Activated naive CD4-positive, alpha-beta T cell treated with anti-CD3 and anti-CD28 coated beads for 36 hours (primary cell): Measurements from ENCODE around the gene LAMA3. TPM values are rescaled to one million over a fixed set of nuclear protein-coding genes. Genes with fewer than 3 reads are reported as not detected.
A peak's percentile ranks its signal among the peaks of the same experiment; 100 is the strongest.

Source experiments
- CTCF ChIA-PET: fragments of 350-600 bp; sonication (Branson Sonifier 250); formaldehyde crosslinking; loops from one replicate; lab custom pipeline; 2021; ENCODE audit warnings: antibody characterized with exemption; lab: Charles Lee
- DNase-seq: peaks from one replicate; pipeline ENCODE4 v3.0.0-alpha.2; 2020
- H3K27ac Mint-ChIP-seq: one replicate; pipeline ENCODE4 v1.8.0; 2021; ENCODE audit warnings: mild to moderate bottlenecking, mixed read lengths
- H3K27me3 Mint-ChIP-seq: one replicate; pipeline ENCODE4 v1.8.0; 2021; ENCODE audit warnings: low read depth, mixed read lengths
- H3K36me3 Mint-ChIP-seq: one replicate; pipeline ENCODE4 v1.8.0; 2021; ENCODE audit warnings: low read depth, mixed read lengths
- H3K4me1 Mint-ChIP-seq: one replicate; pipeline ENCODE4 v1.8.0; 2021; ENCODE audit warnings: low read depth, mixed read lengths
- H3K4me3 Mint-ChIP-seq: one replicate; pipeline ENCODE4 v1.8.0; 2021; ENCODE audit warnings: mild to moderate bottlenecking, moderate library complexity, mixed read lengths
- H3K9me3 Mint-ChIP-seq: one replicate; pipeline ENCODE4 v1.8.0; 2021; ENCODE audit warnings: mixed read lengths
- intact Hi-C: fragments of 100-400 bp; cut with micrococcal nuclease; formaldehyde crosslinking; loops from one replicate; pipeline ENCODE4 v1.15.1; 2023
- total RNA-seq, 2 experiments: library from RNA; stranded (reverse); gene quantifications; one replicate each; pipeline ENCODE4 v1.2.3, GENCODE V29; 2021

Gene LAMA3
- total RNA-seq, 2 experiments from 2014 or later: 0.05 to 0.10 TPM

- no peak for DNase-seq
- H3K27me3 Mint-ChIP-seq: no peaks in the 10 kb centered on the region
- no peak overlapping the region for H3K27ac Mint-ChIP-seq
- no peaks in the 10 kb centered on the region for H3K9me3 Mint-ChIP-seq
- no peaks in the 10 kb centered on the region for H3K4me1 Mint-ChIP-seq
- no peaks in the 10 kb centered on the region for H3K36me3 Mint-ChIP-seq
- intact Hi-C loops: no loop called here
- CTCF ChIA-PET: interaction anchor here (1.4 kb wide), 1 partner anchor 31 kb away, joined by 7 read pairs; no protein-coding TSS in a partner anchor
- no peak overlapping the region for H3K4me3 Mint-ChIP-seq
These were observed 260.6 kb downstream of the LAMA3 start for GRCh38 chr18:23949863-23950262.

- no peak for DNase-seq
- no peaks in the 10 kb centered on the region for H3K36me3 Mint-ChIP-seq
- no peak overlapping the region for H3K4me3 Mint-ChIP-seq
- no peaks in the 10 kb centered on the region for H3K4me1 Mint-ChIP-seq
- CTCF ChIA-PET: no interaction called here
- no peaks in the 10 kb centered on the region for H3K27me3 Mint-ChIP-seq
- H3K27ac Mint-ChIP-seq: no peak overlapping the region
- intact Hi-C loops: no loop called here
- H3K9me3 Mint-ChIP-seq: no peaks in the 10 kb centered on the region
These were observed 261.4 kb downstream of the LAMA3 start for GRCh38 chr18:23950644-23951043.

GRCh38 chr18:23951206-23951605 is 262.0 kb downstream of the LAMA3 start:
- Mint-ChIP-seq H3K9me3 (no peaks in the 10 kb centered on the region), H3K36me3 (no peaks in the 10 kb centered on the region), H3K27me3 (no peaks in the 10 kb centered on the region), H3K27ac (no peak overlapping the region), H3K4me1 (no peaks in the 10 kb centered on the region), H3K4me3 (no peak overlapping the region)
- DNase-seq: no peak
- CTCF ChIA-PET: no interaction called here
- intact Hi-C loops: no loop called here

GRCh38 chr18:23953984-23954383 is 264.7 kb downstream of the LAMA3 start:
- H3K4me3 Mint-ChIP-seq: no peak overlapping the region
- H3K9me3 Mint-ChIP-seq: no peaks in the 10 kb centered on the region
- no peaks in the 10 kb centered on the region for H3K27me3 Mint-ChIP-seq
- no peak for DNase-seq
- CTCF ChIA-PET: no interaction called here
- intact Hi-C loops: no loop called here
- no peaks in the 10 kb centered on the region for H3K4me1 Mint-ChIP-seq
- H3K36me3 Mint-ChIP-seq: no peaks in the 10 kb centered on the region
- no peak overlapping the region for H3K27ac Mint-ChIP-seq

DNA sequence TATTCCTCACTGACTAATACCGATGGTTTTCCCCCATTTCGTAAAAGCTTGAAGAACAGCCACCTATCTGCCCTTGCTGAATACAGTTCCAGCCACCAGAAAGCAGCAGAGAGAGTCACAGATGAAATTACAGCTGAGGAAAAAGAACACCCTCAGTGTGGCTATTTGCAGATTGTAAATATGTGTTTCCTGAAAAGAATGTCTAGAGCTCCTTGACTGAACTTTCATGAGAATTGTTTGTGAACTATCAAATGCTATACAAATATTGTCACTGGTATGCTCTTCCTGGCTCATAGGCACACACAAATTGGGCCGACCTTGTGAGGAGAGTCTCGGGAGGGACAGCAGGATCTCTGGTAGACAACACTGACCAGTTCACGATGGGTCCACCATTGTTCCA is 267.2 kb downstream of the LAMA3 start:
- Mint-ChIP-seq H3K27ac (no peak overlapping the region), H3K36me3 (no peaks in the 10 kb centered on the region), H3K9me3 (no peaks in the 10 kb centered on the region), H3K4me1 (no peaks in the 10 kb centered on the region), H3K27me3 (no peaks in the 10 kb centered on the region), H3K4me3 (no peak overlapping the region)
- DNase-seq: no peak
- intact Hi-C loops: no loop called here
- CTCF ChIA-PET: no interaction called here

DNA sequence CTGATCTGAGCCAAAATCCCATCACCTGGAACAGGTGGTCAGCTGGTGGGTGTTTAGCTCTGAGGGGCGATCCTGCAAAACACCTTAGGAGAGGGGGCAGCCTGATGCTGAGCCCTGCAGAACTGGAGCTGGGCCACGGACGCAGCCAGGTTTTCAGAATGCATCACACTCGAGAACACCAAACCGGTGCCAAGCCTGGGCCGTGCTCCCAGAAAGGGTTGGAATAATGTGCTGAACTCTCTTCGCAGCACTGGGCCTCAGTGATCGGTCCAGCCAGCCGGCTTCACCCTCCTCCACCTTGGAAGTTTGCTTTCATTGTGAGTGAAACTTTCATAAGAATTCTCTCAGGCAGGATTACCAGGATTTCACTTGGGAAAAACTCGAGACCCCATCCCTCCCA is 268.8 kb downstream of the LAMA3 start:
- no peak for DNase-seq
- CTCF ChIA-PET: interaction anchor here (0.7 to 2.1 kb wide), 2 partner anchors 39 to 44 kb away, joined by 4 to 6 read pairs; no protein-coding TSS in a partner anchor
- no peaks in the 10 kb centered on the region for H3K9me3 Mint-ChIP-seq
- no peaks in the 10 kb centered on the region for H3K4me1 Mint-ChIP-seq
- H3K27me3 Mint-ChIP-seq: no peaks in the 10 kb centered on the region
- no peak overlapping the region for H3K4me3 Mint-ChIP-seq
- no peak overlapping the region for H3K27ac Mint-ChIP-seq
- no peaks in the 10 kb centered on the region for H3K36me3 Mint-ChIP-seq
- intact Hi-C loops: no loop called here

- intact Hi-C loops: loop anchor here (1.0 to 2.0 kb wide), 4 partner anchors 46 to 156 kb away; no protein-coding TSS in a partner anchor
- H3K9me3 Mint-ChIP-seq: no peaks in the 10 kb centered on the region
- CTCF ChIA-PET: no interaction called here
- H3K27ac Mint-ChIP-seq: no peak overlapping the region
- H3K27me3 Mint-ChIP-seq: no peaks in the 10 kb centered on the region
- H3K4me1 Mint-ChIP-seq: peaks cover 37% of the 10 kb centered on the region
- no peak for DNase-seq
- H3K36me3 Mint-ChIP-seq: no peaks in the 10 kb centered on the region
- no peak overlapping the region for H3K4me3 Mint-ChIP-seq
These were observed 274.4 kb downstream of the LAMA3 start for GRCh38 chr18:23963443-23964165.

- Mint-ChIP-seq H3K36me3 (no peaks in the 10 kb centered on the region), H3K27ac (peak overlapping the region; percentile 81), H3K27me3 (no peaks in the 10 kb centered on the region), H3K9me3 (no peaks in the 10 kb centered on the region), H3K4me3 (peak overlapping the region; percentile 43), H3K4me1 (peaks cover 45% of the 10 kb centered on the region)
- intact Hi-C loops: loop anchor here (1.0 to 2.0 kb wide), 4 partner anchors 45 to 155 kb away; no protein-coding TSS in a partner anchor
- CTCF ChIA-PET: interaction anchor here (0.6 to 1.8 kb wide), 5 partner anchors 11 to 121 kb away, joined by 3 to 5 read pairs (median 3); no protein-coding TSS in a partner anchor
- peak; percentile 75 for DNase-seq
These were observed 275.3 kb downstream of the LAMA3 start for GRCh38 chr18:23964282-23965238.

GRCh38 chr18:23966909-23967308 is 277.7 kb downstream of the LAMA3 start:
- Mint-ChIP-seq H3K27ac (no peak overlapping the region), H3K4me1 (peaks cover 64% of the 10 kb centered on the region), H3K36me3 (no peaks in the 10 kb centered on the region), H3K9me3 (no peaks in the 10 kb centered on the region), H3K27me3 (no peaks in the 10 kb centered on the region), H3K4me3 (no peak overlapping the region)
- DNase-seq: no peak
- CTCF ChIA-PET: interaction anchor here (1.5 kb wide), 1 partner anchor 48 kb away, joined by 3 read pairs; no protein-coding TSS in a partner anchor
- intact Hi-C loops: no loop called here

GRCh38 chr18:23967321-23968089 is 278.3 kb downstream of the LAMA3 start:
- H3K4me3 Mint-ChIP-seq: no peak overlapping the region
- intact Hi-C loops: no loop called here
- H3K27me3 Mint-ChIP-seq: no peaks in the 10 kb centered on the region

DNA sequence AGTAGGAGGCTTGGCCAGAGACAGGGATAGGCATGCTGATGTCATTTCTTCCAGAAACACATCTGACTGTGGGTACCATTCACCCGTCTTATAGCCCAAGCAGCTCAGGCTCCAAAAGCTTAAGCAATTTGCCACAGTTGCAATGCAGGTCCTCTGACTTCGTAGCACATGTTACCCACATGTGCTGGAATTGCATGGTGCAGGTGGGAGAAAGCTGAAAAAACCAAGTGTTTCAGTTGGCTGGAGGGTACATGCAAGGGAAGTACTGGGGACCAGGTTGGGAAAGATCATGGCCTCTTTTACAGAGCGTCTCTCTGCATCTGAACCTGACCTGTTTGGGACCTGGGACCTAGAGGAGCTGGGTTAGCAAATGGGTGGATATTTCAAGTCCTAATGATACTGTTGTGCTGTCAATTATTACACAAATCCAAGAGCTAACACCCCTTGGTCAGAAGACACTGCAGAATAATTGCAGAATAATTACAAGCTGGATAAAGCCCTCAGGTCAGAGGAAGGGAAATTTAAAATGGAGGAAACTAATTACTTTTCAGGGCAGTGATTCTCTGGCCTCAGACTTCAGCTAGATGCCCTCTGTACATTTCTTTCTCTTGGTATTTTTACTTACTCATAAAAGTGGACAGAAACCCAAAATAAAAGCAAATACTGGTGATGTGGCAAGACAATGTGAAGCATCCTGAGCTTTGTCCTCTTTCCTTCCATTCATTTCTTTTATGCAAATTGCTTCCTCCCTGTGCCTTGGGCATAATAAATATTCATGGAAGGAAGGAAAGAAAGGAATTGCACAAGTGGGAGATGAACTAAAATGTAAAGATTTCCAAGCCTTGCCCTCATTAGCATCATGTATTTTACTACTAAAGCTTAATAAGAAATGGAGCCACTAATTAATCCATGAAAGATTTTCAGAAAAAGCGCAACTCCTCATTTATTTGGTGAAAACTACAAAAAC is 279.7 kb downstream of the LAMA3 start:
- H3K27ac Mint-ChIP-seq: no peak overlapping the region

More at GRCh38 chr18:23967321-23968089, 278.3 kb downstream of the LAMA3 start:
- H3K4me1 Mint-ChIP-seq: peaks cover 70% of the 10 kb centered on the region
- H3K27ac Mint-ChIP-seq: no peak overlapping the region
- no peaks in the 10 kb centered on the region for H3K36me3 Mint-ChIP-seq
- peak; percentile 31 for DNase-seq
- H3K9me3 Mint-ChIP-seq: no peaks in the 10 kb centered on the region
- CTCF ChIA-PET: interaction anchor here (1.5 kb wide), 1 partner anchor 49 kb away, joined by 3 read pairs; no protein-coding TSS in a partner anchor

More for the DNA sequence above, 279.7 kb downstream of the LAMA3 start:
- CTCF ChIA-PET: interaction anchor here (0.6 to 0.8 kb wide), 2 partner anchors 50 to 51 kb away, joined by 3 read pairs; no protein-coding TSS in a partner anchor
- no peaks in the 10 kb centered on the region for H3K27me3 Mint-ChIP-seq
- peaks cover 74% of the 10 kb centered on the region for H3K4me1 Mint-ChIP-seq
- no peak overlapping the region for H3K4me3 Mint-ChIP-seq
- H3K36me3 Mint-ChIP-seq: no peaks in the 10 kb centered on the region
- DNase-seq: no peak
- H3K9me3 Mint-ChIP-seq: peaks cover 3% of the 10 kb centered on the region
- intact Hi-C loops: no loop called here
